ENCODE data around the gene TACC2. TPM values are rescaled to one million over a fixed set of nuclear protein-coding genes. Genes with fewer than 3 reads are reported as not detected.

TACC2 gene
- total RNA-seq, 1 experiment from 2014 or later, result 89.0 TPM

DNA sequence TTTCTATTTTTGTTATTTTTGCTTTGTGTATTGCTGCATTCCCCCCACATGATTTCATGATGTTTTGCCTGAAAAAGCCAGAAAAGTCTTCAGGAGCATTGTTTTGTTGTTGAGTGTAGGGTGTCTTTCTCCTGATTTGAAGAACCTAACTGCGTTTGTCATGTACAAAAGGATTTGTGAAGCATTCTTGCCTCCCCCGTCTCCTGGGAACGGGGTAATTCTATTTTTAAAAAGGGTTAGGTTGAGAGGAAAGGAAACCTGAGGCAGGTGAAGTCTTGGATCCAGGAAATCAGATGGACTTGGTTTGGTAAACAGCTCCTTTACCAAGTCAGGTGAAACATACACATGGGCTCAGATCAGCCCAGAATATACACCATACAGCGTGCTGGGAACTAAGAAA lies 256.2 kb downstream of the TACC2 start:
- ChIA-PET CTCF (interaction anchor here (0.7 kb wide), 1 partner anchor 132 kb away, joined by 3 read pairs; no protein-coding TSS in a partner anchor), POLR2A (no interaction called here)
- TF ChIP-seq CTCF (IDR thresholded peaks at IDR 0.05; ENCODE audit: unreplicated experiment), result no peak
- H3K36me3 Mint-ChIP-seq (ENCODE audit: insufficient read depth, unreplicated experiment), result peaks cover 93% of the 10 kb centered on the region
- no peak overlapping the region for H3K27ac Mint-ChIP-seq (ENCODE audit: low read depth, unreplicated experiment)
- no TSS peak for BruUV-seq (replicated peaks)
- no peak for DNase-seq (ENCODE audit: unreplicated experiment)
- H3K9me3 Mint-ChIP-seq (ENCODE audit: unreplicated experiment), result no peaks in the 10 kb centered on the region
- no peak overlapping the region for H3K4me3 Mint-ChIP-seq (ENCODE audit: unreplicated experiment)
- H3K27me3 Mint-ChIP-seq (ENCODE audit: insufficient read depth, unreplicated experiment), result no peaks in the 10 kb centered on the region
- intact Hi-C loops (cut with micrococcal nuclease), result no loop called here
- no peaks in the 10 kb centered on the region for H3K4me1 Mint-ChIP-seq (ENCODE audit: insufficient read depth, unreplicated experiment)

DNA sequence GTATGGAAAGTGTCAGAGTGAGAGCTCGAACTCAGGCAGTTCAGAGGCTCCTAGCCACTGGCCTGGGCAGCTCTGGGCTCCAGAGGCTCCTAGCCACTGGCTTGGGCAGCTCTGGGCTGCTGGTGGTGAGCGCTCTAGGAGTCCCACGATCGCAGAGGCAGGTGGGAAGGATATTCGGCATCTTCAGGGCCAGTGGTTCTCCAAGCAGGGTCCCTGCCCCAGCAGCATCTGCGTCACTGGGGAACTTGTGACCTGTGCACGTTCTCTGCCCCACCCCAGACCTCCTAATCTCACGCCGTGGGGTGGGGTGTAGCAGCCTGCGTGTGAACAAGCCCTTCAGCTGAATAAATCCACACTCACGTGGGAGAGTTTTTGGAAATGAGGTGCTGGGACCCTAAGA lies 256.9 kb downstream of the TACC2 start:
- no peak for TF ChIP-seq CTCF (IDR thresholded peaks at IDR 0.05; ENCODE audit: unreplicated experiment)
- no peaks in the 10 kb centered on the region for H3K4me1 Mint-ChIP-seq (ENCODE audit: insufficient read depth, unreplicated experiment)
- no TSS peak for BruUV-seq (replicated peaks)
- H3K4me3 Mint-ChIP-seq (ENCODE audit: unreplicated experiment), result no peak overlapping the region
- DNase-seq (ENCODE audit: unreplicated experiment), result no peak
- H3K36me3 Mint-ChIP-seq (ENCODE audit: insufficient read depth, unreplicated experiment), result peaks cover 93% of the 10 kb centered on the region
- intact Hi-C loops (cut with micrococcal nuclease), result no loop called here
- no peaks in the 10 kb centered on the region for H3K9me3 Mint-ChIP-seq (ENCODE audit: unreplicated experiment)
- CTCF ChIA-PET, result interaction anchor here (0.7 kb wide), 1 partner anchor 133 kb away, joined by 3 read pairs; no protein-coding TSS in a partner anchor
- H3K27me3 Mint-ChIP-seq (ENCODE audit: insufficient read depth, unreplicated experiment), result no peaks in the 10 kb centered on the region
- H3K27ac Mint-ChIP-seq (ENCODE audit: low read depth, unreplicated experiment), result no peak overlapping the region
- POLR2A ChIA-PET, result no interaction called here

DNA sequence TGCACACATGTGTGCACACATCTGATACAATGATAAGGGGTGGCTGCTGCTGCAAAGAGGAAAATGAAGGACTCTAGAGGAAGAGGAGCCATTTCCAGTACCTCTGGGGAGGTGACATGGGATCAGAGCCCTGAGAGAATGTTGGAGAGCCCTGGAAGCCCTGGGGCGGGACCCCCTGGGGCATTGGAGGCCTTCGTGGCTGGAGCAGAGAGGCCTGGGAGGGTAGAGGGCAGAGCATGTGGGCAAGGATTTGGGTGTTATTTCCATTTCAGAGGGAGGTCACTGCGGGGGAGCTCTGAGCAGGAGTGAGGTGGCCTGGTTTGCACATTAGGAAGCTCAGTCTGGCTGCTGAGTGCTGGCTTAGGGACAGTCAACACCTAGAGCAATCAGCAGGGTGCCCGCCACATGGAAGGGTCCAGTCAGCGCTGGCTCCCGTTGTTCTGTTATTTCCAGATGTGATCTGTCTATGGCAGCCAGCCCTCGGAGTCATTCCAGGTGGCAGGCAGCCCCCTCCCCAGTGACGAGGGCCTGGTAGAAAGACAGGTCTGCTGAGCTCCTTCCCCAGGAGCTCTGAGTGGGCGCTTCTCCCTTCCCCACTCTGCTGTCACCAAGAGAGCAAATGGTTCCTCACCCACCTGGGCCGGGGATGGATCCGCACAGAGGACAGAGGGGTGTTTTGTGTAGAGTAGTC lies 258.0 kb downstream of the TACC2 start:
- POLR2A ChIA-PET, result no interaction called here
- no TSS peak for BruUV-seq (replicated peaks)

More for the DNA sequence above, 258.0 kb downstream of the TACC2 start:
- H3K27ac Mint-ChIP-seq (ENCODE audit: low read depth, unreplicated experiment), result no peak overlapping the region
- H3K9me3 Mint-ChIP-seq (ENCODE audit: unreplicated experiment), result no peaks in the 10 kb centered on the region
- no peak overlapping the region for H3K4me3 Mint-ChIP-seq (ENCODE audit: unreplicated experiment)
- H3K36me3 Mint-ChIP-seq (ENCODE audit: insufficient read depth, unreplicated experiment), result peaks cover 93% of the 10 kb centered on the region
- CTCF ChIA-PET, result interaction anchor here (1.7 kb wide), 1 partner anchor 21 kb away, joined by 5 read pairs; no protein-coding TSS in a partner anchor
- H3K27me3 Mint-ChIP-seq (ENCODE audit: insufficient read depth, unreplicated experiment), result no peaks in the 10 kb centered on the region
- no peak for TF ChIP-seq CTCF (IDR thresholded peaks at IDR 0.05; ENCODE audit: unreplicated experiment)
- intact Hi-C loops (cut with micrococcal nuclease), result no loop called here
- no peak for DNase-seq (ENCODE audit: unreplicated experiment)
- no peaks in the 10 kb centered on the region for H3K4me1 Mint-ChIP-seq (ENCODE audit: insufficient read depth, unreplicated experiment)

Data from MCF 10A (cell line).